GM21367 (cell line): ENCODE data around the gene SH2D6.
"Not testable (repeated sequence)": the region's sequence is repeated elsewhere in the genome, so short reads cannot be mapped to it uniquely, and the experiment has no call there.

Experiments used
- ATAC-seq: cut with Tn5 transposase; IDR thresholded peaks from one replicate; pipeline ENCODE4 v1.9.1; 2021; ENCODE audit not compliant: unreplicated experiment

Gene SH2D6

GRCh38 chr2:85439025-85439472 is 20.5 kb downstream of the SH2D6 start:
- no peak for ATAC-seq

GRCh38 chr2:85439569-85439968 is 21.1 kb downstream of the SH2D6 start:
- not testable (repeated sequence) for ATAC-seq

DNA sequence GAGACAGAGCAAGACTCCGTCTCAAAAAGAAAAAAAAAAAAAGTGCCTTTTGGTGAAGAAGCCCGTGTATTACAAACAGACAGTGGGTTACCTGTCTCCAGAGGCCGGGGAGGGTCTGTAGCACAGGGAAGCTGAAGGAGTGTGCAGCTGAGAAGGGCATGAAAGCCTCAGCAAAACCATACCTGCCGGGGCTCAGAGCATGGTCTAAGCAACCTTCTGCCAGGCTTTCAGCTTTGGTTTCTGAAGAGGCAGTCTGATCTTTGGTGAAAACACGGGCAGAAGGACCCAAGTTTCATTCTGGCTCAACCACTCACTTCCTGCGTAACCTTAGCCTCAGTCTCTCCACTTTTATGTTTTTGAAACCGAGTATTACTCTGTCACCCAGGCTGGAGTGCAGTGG is 21.5 kb downstream of the SH2D6 start:
- ATAC-seq: no peak

DNA sequence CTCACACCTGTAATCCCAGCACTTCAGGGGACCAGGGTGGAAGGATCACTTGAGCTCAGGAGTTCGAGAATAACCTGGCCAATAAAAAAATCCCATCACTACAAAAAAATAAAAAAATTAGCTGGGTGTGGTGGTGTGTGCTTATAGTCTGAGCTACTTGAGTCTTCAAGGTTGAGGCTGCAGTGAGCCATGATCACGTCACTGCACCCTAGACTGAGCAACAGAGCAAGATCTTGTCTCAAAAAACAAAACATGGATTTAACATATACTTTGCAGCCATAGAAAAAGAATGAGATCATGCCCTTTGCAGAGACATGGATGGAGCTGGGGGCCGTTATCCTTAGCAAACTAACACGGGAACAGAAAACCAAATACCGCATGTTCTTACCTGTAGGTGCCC is 22.2 kb downstream of the SH2D6 start:
- ATAC-seq: no peak

DNA sequence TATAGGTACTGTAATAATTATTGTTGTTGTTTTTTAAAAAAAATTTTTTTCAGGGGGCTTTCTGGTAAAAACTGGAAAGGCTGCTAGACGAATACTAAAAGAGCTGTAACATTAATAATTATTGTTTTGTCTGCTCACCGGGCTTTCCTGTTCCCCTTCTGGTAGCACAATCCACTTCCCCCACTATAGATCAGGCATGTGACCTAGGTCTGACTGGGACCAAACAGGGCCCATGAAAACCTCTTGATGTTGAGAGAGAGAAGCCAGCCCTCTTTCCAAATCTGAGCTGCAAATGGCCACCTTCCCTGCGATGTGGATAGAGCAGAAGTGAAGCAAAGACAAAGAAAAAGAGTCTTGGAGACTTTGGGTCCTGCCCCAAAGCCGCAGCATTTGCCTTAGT is 23.4 kb downstream of the SH2D6 start:
- ATAC-seq: no peak

GRCh38 chr2:85444629-85445172 is 26.2 kb downstream of the SH2D6 start:
- ATAC-seq: no peak

DNA sequence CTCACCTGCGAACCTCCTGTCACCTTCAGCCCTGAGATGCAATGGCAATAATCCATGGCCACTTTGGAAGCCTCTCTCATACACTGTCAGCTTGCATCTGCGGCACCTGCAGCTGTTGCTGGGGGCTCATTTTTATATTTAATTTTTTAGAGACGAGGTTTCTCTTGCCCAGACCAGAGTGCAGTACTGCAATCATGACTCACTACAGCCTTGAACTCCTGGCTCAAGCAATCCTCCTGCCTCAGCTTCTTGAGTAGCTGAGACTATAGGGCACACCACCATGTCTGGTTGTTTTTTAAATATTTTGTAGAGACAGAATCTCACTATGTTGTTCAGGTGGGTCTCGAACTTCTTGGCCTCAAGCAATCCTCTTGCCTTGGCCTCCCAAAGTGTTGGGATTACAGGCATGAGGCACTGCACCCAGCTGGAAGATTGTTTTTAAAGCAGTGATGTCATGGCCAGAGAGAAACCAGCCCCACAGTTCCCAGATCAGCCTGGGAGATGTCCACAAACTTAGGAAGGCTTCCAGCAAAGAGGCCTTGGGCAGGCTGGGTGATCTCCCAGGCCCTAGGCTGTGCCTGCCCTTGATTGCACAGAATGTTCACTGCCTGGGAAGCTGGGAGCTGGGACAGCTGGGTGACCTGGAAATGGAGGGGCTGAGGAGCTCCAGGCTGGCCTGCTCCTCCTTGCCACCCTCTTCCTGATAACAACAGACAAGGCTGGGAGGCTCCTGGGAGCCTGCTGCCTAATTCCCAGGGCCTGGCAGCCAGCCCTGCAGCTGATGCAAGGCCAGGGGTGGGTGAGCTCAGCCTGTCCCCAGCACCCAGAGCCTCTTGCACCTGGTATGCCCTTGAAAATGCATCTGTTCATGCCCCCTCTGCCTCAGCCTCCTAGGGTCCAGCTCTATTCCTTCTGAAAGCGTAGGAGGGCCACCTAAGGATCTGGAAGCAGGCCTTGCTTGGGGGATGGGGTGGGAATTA is 27.1 kb downstream of the SH2D6 start:
- ATAC-seq: no peak

DNA sequence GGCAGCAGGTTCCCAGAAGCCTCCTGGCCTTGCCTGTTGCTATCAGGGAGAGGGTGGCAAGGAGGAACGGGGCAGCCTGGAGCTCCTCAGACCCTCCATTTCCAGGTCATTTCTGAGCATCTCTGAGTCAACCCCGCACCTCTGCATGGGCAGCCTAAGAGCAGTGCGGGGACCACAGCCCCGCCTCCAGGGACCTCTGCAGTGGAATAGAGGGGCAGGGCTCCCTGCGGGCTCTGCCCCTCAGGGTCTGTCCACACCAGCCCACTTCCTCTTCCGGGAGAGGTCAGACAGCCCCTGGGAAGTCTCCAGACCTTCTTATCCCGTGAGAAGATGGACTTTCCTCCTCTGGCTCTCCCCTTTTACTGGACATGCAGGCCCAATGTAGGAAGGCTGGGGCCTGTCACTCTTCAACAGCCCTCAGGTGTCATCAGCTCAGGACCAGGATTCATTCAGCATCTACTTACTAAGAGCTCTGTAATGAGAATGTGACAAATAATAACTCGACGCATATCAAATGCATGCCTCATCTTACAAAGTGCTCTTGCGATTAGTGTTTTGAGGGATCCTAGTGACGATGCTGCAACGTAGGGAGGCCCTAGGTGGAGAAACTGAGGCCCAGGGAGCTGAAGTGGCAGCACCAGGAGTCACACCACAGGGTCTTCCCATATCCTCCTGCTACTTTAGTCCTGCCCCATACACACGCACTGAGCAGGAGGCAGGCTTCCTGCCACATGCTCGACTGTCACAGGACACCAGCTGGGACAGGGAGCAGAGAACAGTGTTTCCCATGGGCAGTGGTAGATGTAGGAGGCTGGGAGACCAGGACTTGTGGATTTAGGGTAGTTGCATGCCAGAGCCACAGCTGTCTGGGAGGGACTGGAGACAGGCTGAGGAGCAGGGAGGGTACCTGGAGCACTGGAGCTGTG is 28.0 kb downstream of the SH2D6 start:
- ATAC-seq: no peak

- no peak for ATAC-seq
Measured at GRCh38 chr2:85447222-85447585, 28.7 kb downstream of the SH2D6 start.

DNA sequence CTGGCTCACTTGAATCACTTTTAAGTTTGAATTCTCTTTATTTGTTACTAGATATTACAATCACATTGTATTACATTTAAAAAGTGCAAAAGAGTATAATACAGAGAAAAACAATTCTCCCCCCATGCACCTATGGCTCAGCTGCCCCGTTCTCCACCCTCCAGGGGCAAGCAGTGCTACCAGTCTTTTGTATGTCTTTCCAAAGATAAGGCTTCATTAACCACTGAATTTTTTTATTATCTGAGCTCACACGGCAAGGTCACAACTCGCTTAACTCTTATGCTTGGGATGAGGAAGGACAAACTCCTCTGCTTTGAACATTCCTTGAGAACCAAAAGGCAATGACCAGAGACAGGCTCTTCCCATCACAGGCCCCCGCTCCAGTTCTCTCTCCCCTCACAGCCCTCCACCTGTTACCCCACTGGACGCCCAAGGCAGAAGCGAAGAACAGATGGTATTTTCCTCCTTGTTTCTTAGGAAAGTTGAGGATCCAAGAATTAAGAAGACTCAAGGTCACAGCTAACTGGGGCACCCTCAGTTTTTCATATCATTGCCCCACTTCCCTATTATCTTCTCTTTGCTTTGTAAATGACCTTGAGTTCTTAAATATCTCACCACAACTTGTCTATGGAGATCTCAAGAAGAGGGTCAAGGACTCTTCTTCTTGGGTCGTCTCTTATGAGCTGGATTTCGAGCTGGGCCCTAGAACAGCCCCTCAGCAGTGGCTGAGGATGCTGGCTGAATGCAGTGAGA is 30.1 kb downstream of the SH2D6 start:
- no peak for ATAC-seq

- no peak for ATAC-seq
Measured at GRCh38 chr2:85449214-85449588, 30.7 kb downstream of the SH2D6 start.

- ATAC-seq: no peak
Measured at GRCh38 chr2:85452237-85452636, 33.7 kb downstream of the SH2D6 start.

DNA sequence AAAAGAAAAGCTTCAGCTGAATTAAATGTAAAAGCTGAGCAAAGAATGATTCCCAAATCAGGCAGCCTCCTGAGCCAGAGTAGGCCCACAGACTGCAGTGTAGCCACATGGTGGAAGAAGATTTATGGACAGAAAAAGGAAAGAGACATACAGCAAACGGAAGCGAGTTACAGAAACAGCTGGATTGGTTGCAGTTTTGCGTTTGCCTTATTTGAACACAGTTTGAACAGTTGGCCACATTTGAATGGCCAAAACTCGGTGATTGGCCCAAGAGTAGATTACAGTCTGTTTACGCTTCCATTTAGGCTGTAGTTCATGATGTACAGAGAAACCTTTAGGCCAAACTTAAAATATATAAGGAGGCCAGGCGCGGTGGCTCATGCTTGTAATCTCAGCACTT is 35.1 kb downstream of the SH2D6 start:
- ATAC-seq: no peak

DNA sequence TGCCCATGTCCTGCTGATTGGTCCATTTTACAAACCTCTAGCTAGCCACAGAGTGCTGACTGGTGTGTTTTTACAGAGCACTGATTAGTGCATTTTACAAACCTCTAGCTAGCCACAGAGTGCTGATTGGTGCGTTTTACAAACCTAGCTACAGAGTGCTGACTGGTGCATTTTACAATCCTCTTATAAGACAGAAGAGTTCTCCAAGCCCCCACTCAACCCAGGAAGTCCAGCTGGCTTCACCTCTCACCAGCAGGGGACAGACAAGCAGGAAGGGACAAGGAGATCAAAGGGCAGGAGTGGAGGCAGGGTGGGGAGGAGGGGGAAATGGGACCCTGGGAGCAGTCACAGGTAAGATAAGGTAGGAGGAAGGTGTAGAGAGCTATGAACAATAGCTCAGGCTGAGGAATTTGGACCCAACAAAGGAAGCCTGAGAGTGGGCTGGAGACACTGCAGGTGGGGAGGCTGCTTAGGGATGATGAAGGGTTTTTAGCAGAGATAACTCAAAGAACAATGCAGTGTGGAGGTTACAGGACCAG is 37.1 kb downstream of the SH2D6 start:
- ATAC-seq: no peak

GRCh38 chr2:85457043-85457442 is 38.5 kb downstream of the SH2D6 start:
- ATAC-seq: no peak

DNA sequence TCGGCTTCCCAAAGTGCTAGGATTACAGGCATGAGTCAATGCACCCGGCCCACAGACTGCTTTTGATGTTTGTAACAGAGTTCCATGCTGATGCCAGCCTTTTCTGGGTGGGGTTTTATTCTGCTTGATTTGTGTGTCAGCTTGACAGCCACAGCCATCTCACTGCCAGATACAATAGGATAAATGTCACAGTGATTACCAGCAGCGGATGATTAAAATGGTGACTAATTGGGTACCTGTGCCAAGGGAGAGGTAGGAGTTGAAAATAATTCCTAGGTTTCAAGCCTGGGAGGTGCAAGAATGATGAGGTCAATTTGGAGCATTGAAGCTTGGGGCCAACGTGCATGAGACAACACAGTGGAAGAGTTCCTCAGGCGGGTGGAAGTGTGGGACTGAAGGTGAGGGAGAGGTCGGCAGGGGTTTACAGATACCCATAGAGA is 39.4 kb downstream of the SH2D6 start:
- ATAC-seq: no peak

DNA sequence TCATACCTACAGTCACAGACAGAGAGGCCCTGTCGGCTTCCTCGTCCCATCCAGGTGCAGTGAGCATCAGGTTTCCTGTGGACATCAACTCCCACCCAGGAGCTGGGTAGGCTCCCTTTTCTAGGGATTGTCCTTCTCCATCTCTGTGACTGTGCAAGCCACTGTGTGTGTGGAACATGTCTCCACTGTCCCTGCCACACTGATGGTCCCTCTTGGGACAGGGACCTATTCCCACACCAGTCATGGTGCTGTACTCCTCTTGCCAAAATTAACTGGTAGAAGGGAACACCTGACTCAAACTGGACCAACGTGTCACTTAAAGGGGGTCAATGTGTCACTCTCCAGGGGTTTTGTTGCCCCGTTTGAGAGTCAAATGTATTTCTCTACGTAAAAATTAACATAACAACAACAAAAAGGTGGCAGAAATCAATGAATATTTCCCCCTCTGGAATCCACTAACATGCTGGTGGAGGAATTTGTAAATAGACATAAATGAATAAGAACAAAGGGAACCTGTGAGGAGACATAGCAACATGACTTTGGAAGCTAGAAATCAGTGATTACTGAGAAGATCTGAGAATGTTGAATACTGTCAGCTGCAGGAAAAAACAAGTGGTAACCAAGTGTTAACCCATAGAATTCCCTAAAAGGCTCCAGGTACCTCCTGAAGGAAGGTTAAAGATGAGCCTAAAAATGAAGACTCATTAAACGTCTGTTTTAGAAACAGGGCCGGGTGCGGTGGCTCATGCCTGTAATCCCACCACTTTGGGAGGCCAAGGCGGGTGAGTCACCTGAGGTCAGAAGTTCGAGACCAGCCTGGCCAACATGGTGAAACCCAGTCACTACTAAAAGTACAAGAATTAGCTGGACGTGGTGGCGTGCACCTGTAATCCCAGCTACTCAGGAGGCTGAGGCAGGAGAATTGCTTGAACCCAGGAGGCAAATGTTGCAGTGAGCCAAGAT is 40.4 kb downstream of the SH2D6 start:
- no peak for ATAC-seq

DNA sequence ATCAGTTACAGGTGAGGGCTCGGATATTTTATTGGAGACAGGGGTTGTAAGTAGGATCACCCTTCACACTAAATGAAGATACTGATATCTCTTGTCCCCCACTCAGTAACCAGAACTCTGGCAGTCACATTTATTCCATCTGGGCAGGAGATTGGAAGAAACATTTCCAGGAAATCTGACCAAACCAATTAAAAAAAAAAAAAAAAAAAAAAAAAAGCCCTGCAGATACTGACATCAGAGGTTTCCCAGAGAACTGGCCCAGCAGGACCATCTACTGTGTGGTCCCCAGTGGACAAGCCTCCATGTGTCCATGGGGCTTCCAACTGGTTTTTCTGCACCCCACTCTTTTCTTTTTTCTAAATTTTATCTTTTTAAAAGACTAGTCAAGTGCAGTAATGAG is 41.3 kb downstream of the SH2D6 start:
- ATAC-seq: no peak

- ATAC-seq: no peak
Measured at GRCh38 chr2:85462322-85462721, 43.8 kb downstream of the SH2D6 start.
